GM12878 (cell line): ENCODE measurements around the gene PMAIP1. TPM values are rescaled to one million over a fixed set of nuclear protein-coding genes. Genes with fewer than 3 reads are reported as not detected.

Source experiments
- ATAC-seq: fragments of 200-7000 bp; cut with Tn5 transposase; 3 replicates; pipeline ENCODE4 v1.9.1; 2020; ENCODE audit warnings: mild to moderate bottlenecking, moderate library complexity
- BruUV-seq: library from RNA; stranded (reverse); fragments of 400-500 nt; replicated peaks from 2 replicates; lab custom pipeline; 2021; lab: Mats Ljungman, UMichigan
- CTCF ChIA-PET: fragments of 300-600 bp; sonication (Branson Sonifier 250); formaldehyde crosslinking; extraction: SDS; loops from one replicate; lab custom pipeline; 2021; ENCODE audit warnings: inconsistent platforms; lab: Yijun Ruan, JAX
- POLR2A ChIA-PET: fragments of 350-600 bp; formaldehyde crosslinking; extraction: SDS; loops from one replicate; lab custom pipeline; 2021; ENCODE audit warnings: inconsistent platforms; lab: Charles Lee
- RAD21 ChIA-PET: fragments of 300-600 bp; sonication (Branson Sonifier 250); formaldehyde crosslinking; loops from one replicate; lab custom pipeline; 2023; ENCODE audit warnings: antibody characterized with exemption; ENCODE audit not compliant: unreplicated experiment; lab: Charles Lee
- SMC1A ChIA-PET: fragments of 300-600 bp; sonication (Branson Sonifier 250); formaldehyde crosslinking; loops from one replicate; lab custom pipeline; 2023; ENCODE audit not compliant: unreplicated experiment, uncharacterized antibody; lab: Charles Lee
- DNase-seq: peaks from one replicate; pipeline ENCODE4 v3.0.0-alpha.2; 2011; ENCODE audit warnings: low read depth, low spot score
- FAIRE-seq: peaks from 3 replicates; lab custom pipeline; 2011; peaks lifted over from hg19 to GRCh38; lab: Jason Lieb, UNC
- H2AFZ ChIP-seq: 2 replicates; pipeline ENCODE4 v1.6.0; 2011; ENCODE audit warnings: low read depth, low read length, control low read depth; ENCODE audit not compliant: control insufficient read depth
- H3K27ac ChIP-seq: 2 replicates; pipeline ENCODE4 v1.5.1; 2011; ENCODE audit warnings: control low read depth; ENCODE audit not compliant: control insufficient read depth, insufficient read depth
- H3K27me3 ChIP-seq, 2 experiments: replicated peaks in 1 of 2; 2 replicates each; pipeline versions ENCODE4 v1.6.0 to v1.6.1; 2011; ENCODE audit warnings: low read length in 1 of 2; ENCODE audit not compliant: control insufficient read depth in 2 of 2, insufficient read depth in 2 of 2
- H3K36me3 ChIP-seq, 2 experiments: 2 replicates each; pipeline ENCODE4 v1.5.1; 2011; ENCODE audit warnings: low read length in 1 of 2; ENCODE audit not compliant: control insufficient read depth in 2 of 2, insufficient read depth in 2 of 2
- H3K4me1 ChIP-seq: 2 replicates; pipeline ENCODE4 v1.6.1; 2011; ENCODE audit warnings: mild to moderate bottlenecking, low read length, moderate library complexity, mixed read lengths; ENCODE audit not compliant: control insufficient read depth, insufficient read depth
- H3K4me2 ChIP-seq: 2 replicates; pipeline ENCODE4 v1.6.0; 2011; ENCODE audit warnings: control low read depth; ENCODE audit not compliant: control insufficient read depth, insufficient read depth
- H3K4me3 ChIP-seq: fragments of 200-600 bp; sonication (generic); 2 replicates; pipeline ENCODE4 v1.5.1; 2016
- H3K79me2 ChIP-seq: 2 replicates; pipeline ENCODE4 v1.6.0; 2011; ENCODE audit warnings: low read length; ENCODE audit not compliant: control insufficient read depth, insufficient read depth
- H3K9ac ChIP-seq: 2 replicates; pipeline ENCODE4 v1.8.0; 2011; ENCODE audit warnings: low read length, control low read depth, mixed read lengths; ENCODE audit not compliant: control insufficient read depth, insufficient read depth
- H3K9me3 ChIP-seq: replicated peaks from 3 replicates; pipeline ENCODE4 v1.5.1; 2011; ENCODE audit warnings: mild to moderate bottlenecking, low read length; ENCODE audit not compliant: control insufficient read depth, insufficient read depth
- H4K20me1 ChIP-seq: 2 replicates; pipeline ENCODE4 v1.6.0; 2011; ENCODE audit not compliant: control insufficient read depth, insufficient read depth
- ATF3 ChIP-seq: IDR thresholded peaks from 2 replicates; pipeline ENCODE4 v1.6.1; 2011; ENCODE audit warnings: low read depth, mild to moderate bottlenecking, low read length, moderate library complexity, borderline replicate concordance; ENCODE audit errors: extremely low read depth
- BCLAF1 ChIP-seq: fragments of 450-650 bp; IDR thresholded peaks from 2 replicates; pipeline ENCODE4 v1.6.1; 2017; ENCODE audit warnings: antibody characterized with exemption, mild to moderate bottlenecking, moderate library complexity
- CHD1 ChIP-seq: IDR thresholded peaks from 2 replicates; pipeline ENCODE4 v1.6.1; 2012; ENCODE audit warnings: low read depth, low read length, improper control_type of control experiment
- POLR2A ChIP-seq: IDR thresholded peaks from 2 replicates; pipeline ENCODE4 v1.6.1; 2011; ENCODE audit warnings: low read depth, mild to moderate bottlenecking, low read length
- SRF ChIP-seq, 2 experiments: IDR thresholded peaks; 2 replicates each; pipeline ENCODE4 v1.6.1; 2011; ENCODE audit warnings: low read depth in 2 of 2, low read length in 2 of 2, mild to moderate bottlenecking in 1 of 2, moderate library complexity in 1 of 2
- TAF1 ChIP-seq: IDR thresholded peaks from 2 replicates; pipeline ENCODE4 v1.6.1; 2011; ENCODE audit warnings: mild to moderate bottlenecking, low read depth, low read length, borderline replicate concordance
- TCF3 ChIP-seq: IDR thresholded peaks from 2 replicates; pipeline ENCODE4 v1.6.1; 2012; ENCODE audit warnings: low read depth, mild to moderate bottlenecking, low read length, borderline replicate concordance; ENCODE audit not compliant: insufficient read depth
- ZBED1 ChIP-seq: IDR thresholded peaks from 2 replicates; pipeline ENCODE4 v1.6.1; 2016; ENCODE audit warnings: borderline replicate concordance
- ZBTB40 ChIP-seq: fragments of 450-650 bp; IDR thresholded peaks from 2 replicates; pipeline ENCODE4 v1.6.1; 2016; ENCODE audit warnings: mild to moderate bottlenecking, moderate library complexity, borderline replicate concordance
- ZNF592 ChIP-seq: fragments of 450-650 bp; IDR thresholded peaks from 2 replicates; pipeline ENCODE4 v1.6.1; 2017; ENCODE audit warnings: mild to moderate bottlenecking, moderate library complexity
- WGBS: methylation state at CpG from one replicate; pipeline ENCODE4 v1.1.6; 2016; ENCODE audit warnings: low lambda C conversion rate; ENCODE audit not compliant: insufficient replicate concordance, insufficient coverage; ENCODE audit errors: missing lambda C conversion rate; 5-methylcytosine and 5-hydroxymethylcytosine counted together
- in situ Hi-C: fragments of 300-500 bp; cut with MboI; formaldehyde crosslinking; loops from 9 replicates; pipeline ENCODE4 v1.14.3; 2018; ENCODE audit warnings: mixed read lengths
- intact Hi-C: fragments of 100-400 bp; cut with micrococcal nuclease; formaldehyde crosslinking; loops from one replicate; pipeline ENCODE4 v1.14.2; 2022; ENCODE audit not compliant: unreplicated experiment
- polyA plus RNA-seq, 11 experiments: library from polyadenylated mRNA; depleted of rRNA in 4 of 11; unstranded in 6 of 11; stranded (reverse) in 5 of 11; fragments of >200 nt; fragmentation: Nextera tagmentation in 4 of 11; fragmentation: Illumina TruSeq in 1 of 11; extraction: Ambion mirVana in 4 of 11; extraction: Trizol in 1 of 11; gene quantifications; 1 replicate in 1 of 11; 2 replicates in 10 of 11; pipeline versions ENCODE4 v1.2.1 to v1.2.3, GENCODE V29; 2011 to 2016; ENCODE audit warnings: inconsistent platforms in 2 of 11, missing spikeins in 2 of 11, low read depth in 1 of 11
- total RNA-seq, 4 experiments: library from RNA; depleted of rRNA in 3 of 4; stranded (reverse); fragments of >200 nt in 3 of 4; fragmentation: Illumina TruSeq in 1 of 4; extraction: Trizol in 1 of 4; gene quantifications; 2 replicates each; pipeline versions ENCODE4 v1.2.1 to v1.2.3, GENCODE V29; 2013 to 2021

PMAIP1 gene
- total and polyA plus RNA-seq, 10 of the 15 experiments (the other 5 are each of a cell fraction or from before 2014, with no cell fraction given): 74.0 to 219 (median 112) TPM

GRCh38 chr18:59885579-59886163 is 14.1 kb upstream of the PMAIP1 start:
- H3K9ac ChIP-seq: peak overlapping the region; percentile 59
- 1% methylated on average over 6 of the region's 6 CpGs for WGBS
- peak overlapping the region; percentile 63 for H3K4me3 ChIP-seq
- SMC1A ChIA-PET: interaction anchor here (0.6 to 5.7 kb wide), 18 partner anchors 9 to 1228 kb away, joined by 3 to 72 read pairs (median 8); partner anchors contain the start of gene PMAIP1
- ATAC-seq (peak; percentile 86), DNase-seq (peak; percentile 78), FAIRE-seq (no peak)
- CTCF ChIA-PET: interaction anchor here (0.5 to 4.4 kb wide), 11 partner anchors 9 to 109 kb away, joined by 3 to 30 read pairs (median 4); partner anchors contain the start of gene PMAIP1
- peaks cover 1% of the 10 kb centered on the region; the same call in 1 of the 2 replicates for H3K79me2 ChIP-seq
- no peaks in the 10 kb centered on the region for H4K20me1 ChIP-seq
- RAD21 ChIA-PET: interaction anchor here (0.6 to 6.6 kb wide), 20 partner anchors 10 to 68 kb away, joined by 3 to 56 read pairs (median 4); partner anchors contain the start of gene PMAIP1
- BruUV-seq: no TSS peak
- POLR2A ChIA-PET: interaction anchor here (0.6 to 5.8 kb wide), 12 partner anchors 10 to 68 kb away, joined by 3 to 68 read pairs (median 4); partner anchors contain the start of gene PMAIP1
- in situ Hi-C loops: loop anchor here (25.0 kb wide), 1 partner anchor 898 kb away; no protein-coding TSS in a partner anchor
- intact Hi-C loops: loop anchor here (1.0 to 2.0 kb wide), 2 partner anchors 14 to 49 kb away; partner anchors contain the start of gene PMAIP1
- peak overlapping the region; percentile 91 for H3K27ac ChIP-seq
- H3K27me3 ChIP-seq: no peaks in the 10 kb centered on the region
- peak overlapping the region; percentile 46 for H2AFZ ChIP-seq
- H3K4me2 ChIP-seq: peak overlapping the region; percentile 95
- H3K9me3 ChIP-seq: no peaks in the 10 kb centered on the region
- no peaks in the 10 kb centered on the region for H3K36me3 ChIP-seq
- H3K4me1 ChIP-seq: peaks cover 38% of the 10 kb centered on the region
- TF ChIP-seq CHD1 (peak; percentile 78; the same call in 1 of the 2 replicates), ZBTB40 (no peak), BCLAF1 (no peak), TCF3 (no peak), TAF1 (0 out of 2 replicates have a peak, but pooled peaks have one; percentile 44), SRF (IDR thresholded peaks at IDR 0.05; ENCODE audit: low read depth in 2 of 2, low read length in 2 of 2) (peak in 1 of 2 experiments; percentile 82; a peak in 2 of 4 replicates), ZNF592 (no peak), ZBED1 (0 out of 2 replicates have a peak, but pooled peaks have one; percentile 40), POLR2A (no peak), ATF3 (no peak)
